ENCODE results near the gene DNLZ.

DNA sequence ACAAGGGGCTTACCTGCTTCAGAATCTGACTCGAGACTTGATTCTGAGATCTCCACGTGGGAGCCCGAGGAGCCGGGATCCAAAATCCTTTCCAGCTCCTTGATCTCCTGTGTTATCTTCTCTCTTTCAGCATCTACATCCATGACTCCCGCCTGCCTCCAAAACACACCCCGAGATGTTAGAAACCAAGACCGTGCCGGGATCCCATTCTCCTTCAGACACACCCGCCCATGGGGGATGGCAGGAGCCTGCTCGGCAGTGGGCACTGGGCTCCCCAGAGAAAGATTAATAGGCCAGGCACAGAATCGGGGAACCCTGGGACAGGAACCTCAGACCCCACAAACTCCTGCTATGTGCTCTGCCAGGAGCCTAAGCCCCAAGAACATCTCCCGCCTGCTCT is 34.7 kb upstream of the DNLZ start:
- no peak for TF ChIP-seq POLR2A (IDR thresholded peaks at IDR 0.05)
- TF ChIP-seq, protein P1, sequence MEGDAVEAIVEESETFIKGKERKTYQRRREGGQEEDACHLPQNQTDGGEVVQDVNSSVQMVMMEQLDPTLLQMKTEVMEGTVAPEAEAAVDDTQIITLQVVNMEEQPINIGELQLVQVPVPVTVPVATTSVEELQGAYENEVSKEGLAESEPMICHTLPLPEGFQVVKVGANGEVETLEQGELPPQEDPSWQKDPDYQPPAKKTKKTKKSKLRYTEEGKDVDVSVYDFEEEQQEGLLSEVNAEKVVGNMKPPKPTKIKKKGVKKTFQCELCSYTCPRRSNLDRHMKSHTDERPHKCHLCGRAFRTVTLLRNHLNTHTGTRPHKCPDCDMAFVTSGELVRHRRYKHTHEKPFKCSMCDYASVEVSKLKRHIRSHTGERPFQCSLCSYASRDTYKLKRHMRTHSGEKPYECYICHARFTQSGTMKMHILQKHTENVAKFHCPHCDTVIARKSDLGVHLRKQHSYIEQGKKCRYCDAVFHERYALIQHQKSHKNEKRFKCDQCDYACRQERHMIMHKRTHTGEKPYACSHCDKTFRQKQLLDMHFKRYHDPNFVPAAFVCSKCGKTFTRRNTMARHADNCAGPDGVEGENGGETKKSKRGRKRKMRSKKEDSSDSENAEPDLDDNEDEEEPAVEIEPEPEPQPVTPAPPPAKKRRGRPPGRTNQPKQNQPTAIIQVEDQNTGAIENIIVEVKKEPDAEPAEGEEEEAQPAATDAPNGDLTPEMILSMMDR (IDR thresholded peaks at IDR 0.05): no peak
